Measurements from ENCODE around the gene UCP3.
"Not testable (repeated sequence)": the region's sequence is repeated elsewhere in the genome, so short reads cannot be mapped to it uniquely, and the experiment has no call there.

UCP3 gene

GRCh38 chr11:74000307-74001133 lies 8.4 kb downstream of the UCP3 start:
- DNase-seq, result no peak

GRCh38 chr11:73999581-74000306 lies 9.1 kb downstream of the UCP3 start:
- DNase-seq, result no peak

DNA sequence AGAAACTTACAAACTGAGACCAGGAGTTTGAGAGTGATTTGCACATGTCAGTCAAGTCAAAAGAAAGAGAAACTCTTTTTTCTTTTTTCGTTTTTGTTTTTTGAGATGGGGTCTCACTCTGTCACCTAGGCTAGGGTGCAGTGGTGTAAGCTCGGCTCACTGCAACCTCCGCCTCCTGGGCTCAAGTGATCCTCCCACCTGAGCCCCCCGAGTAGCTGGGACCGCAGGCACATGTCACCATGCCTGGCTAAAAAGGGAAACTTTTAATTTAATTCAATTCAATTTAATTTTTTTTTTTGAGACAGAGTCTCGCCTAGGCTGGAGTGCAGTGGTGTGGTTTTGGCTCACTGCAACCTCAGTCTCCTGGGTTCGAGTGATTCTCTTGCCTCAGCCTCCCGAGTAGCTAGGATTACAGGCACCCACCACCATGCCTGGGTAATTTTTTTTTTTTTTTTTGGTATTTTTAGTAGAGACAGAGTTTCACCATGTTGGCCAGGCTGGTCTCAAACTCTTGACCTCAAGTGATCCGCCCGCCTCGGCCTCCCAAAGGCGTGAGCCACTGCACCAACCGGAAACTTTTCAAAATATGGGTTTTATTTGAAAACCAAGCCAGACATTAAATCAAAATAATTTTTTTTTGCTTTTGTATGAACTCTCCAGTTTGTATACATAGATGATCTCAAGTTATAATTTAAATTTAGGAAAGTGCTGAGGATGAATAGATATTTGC lies 9.9 kb downstream of the UCP3 start:
- DNase-seq, result no peak

GRCh38 chr11:73997120-73997770 lies 11.6 kb downstream of the UCP3 start:
- no peak for DNase-seq

DNA sequence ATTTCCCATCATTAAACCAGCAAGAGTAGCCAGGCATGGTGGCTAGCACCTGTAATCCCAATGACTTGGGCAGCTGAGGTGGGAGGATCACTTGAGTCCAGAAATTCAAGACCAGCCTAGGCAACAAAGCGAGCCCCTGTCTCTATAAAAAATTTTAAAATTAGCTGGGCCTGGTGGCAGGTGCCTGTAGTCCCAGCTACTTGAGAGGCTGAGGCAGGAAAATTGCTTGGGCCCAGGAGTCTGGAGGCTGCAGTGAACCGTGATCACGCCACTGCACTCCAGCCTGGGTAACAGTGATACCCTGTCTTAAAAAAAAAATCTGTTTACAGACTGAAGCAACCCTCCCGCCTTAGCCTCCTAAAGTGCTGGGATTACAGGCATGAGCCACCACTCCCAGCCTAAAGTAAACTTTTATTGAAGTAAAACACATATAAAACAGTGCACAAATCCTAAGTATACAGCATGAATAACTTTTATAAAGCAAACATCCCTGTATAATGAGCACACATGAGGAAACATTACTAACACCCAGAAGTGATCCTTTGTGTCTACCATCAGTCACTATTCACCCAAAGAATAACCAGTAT lies 12.6 kb downstream of the UCP3 start:
- DNase-seq, result no peak

DNA sequence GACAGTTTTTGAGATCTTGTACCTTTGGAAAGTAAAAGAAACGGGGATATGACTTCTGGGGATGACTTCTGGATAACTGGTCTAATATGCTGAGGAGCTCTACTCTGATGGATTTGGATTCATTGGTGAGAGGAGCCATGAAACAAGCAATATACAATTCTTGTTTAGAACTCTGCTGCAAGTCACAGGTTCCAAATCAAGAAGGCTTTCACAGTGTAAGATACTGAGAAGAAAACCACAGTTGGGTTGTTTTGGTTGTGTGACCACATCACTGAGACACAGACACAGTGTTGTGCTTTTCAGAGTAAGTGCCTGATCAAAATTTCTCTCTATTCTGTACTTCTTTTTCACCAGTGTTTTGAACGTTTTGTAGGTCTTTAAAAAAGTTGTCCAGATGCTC lies 13.2 kb downstream of the UCP3 start:
- DNase-seq, result peak; percentile 65

GRCh38 chr11:73995247-73995646 lies 13.6 kb downstream of the UCP3 start:
- peak; percentile 81 for DNase-seq

DNA sequence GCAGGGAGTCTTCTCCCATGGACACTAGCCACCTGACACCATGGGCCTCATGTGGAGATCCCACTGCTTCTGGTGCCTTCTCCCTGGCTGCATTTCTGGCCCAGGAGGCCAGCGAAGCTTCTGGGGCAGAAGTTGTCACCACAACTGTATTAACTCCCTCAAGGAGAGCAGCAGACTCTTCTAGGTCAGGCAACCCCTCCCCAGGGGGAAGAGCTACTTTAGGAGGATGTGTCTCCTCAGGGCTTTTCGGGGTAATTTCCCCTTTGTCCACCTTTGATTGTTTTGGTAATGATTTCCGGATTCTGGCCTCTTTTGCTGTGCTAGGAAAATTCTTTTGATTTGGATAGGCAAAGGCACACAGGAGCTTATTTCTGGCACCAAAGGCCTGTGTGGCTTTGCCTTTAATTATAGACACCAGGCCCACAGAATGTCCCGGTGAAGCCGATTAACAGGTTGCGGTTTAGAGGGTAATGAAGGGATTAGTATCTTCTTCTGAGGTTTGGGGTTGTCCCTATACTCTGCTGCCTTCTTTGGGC lies 17.3 kb downstream of the UCP3 start:
- DNase-seq, result no peak

DNA sequence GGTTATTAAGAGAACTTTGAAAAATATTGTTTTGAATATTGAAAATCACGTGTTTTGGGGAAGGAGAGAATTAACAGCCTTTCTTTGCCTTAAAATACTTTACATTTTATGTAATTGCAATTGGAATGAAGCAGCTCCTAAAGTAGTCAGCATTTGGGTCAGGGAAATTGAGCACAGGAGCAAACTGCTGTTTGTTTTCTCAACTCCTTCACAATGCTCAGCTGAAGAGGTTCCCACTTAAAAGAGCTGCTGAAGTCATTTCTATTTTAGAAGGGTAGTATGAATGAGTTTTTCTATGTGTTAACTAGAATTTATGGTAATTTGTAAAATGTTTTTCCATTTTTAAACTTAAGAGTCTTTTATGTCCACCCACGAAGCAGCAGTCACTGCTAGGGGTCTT lies 18.2 kb downstream of the UCP3 start:
- no peak for DNase-seq

- DNase-seq, result no peak
Measured at GRCh38 chr11:73989156-73989555, 19.7 kb downstream of the UCP3 start.

DNA sequence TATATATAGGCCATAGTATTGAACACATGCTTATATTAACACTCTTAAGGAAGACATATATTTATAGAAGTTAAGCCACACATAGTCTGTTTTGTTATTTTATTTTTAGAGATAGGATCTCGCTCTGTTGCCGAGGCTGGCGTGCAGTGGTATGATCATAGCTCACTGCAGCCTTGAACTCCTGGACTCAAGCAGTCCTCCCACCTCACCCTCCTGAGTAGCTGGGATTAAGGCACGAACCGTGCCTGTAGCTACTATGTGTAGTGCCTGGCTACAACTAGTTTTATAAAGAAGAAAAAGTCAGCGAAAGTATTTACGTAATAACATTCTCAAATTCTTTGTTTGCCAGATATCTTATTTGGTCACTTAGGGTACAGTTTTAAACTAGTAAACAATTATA lies 20.7 kb downstream of the UCP3 start:
- DNase-seq, result no peak

DNA sequence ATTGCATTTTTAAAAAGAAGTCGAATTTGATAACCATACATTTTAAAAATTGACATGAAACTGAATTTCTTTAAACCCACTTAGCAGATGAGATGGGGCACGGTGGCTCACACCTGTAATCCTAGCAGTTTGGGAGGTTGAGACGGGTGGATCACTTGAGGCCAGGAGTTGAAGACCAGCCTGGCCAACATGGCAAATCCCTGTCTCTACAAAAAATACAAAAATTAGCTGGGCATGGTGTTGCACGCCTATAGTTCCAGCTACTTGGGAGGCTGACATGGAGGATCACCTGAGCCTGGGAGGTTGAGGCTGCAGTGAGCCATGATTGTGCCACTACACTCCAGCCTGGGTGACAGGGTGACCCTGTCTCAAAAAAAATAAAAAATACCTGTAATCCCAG lies 23.2 kb downstream of the UCP3 start:
- not testable (repeated sequence) for DNase-seq

DNA sequence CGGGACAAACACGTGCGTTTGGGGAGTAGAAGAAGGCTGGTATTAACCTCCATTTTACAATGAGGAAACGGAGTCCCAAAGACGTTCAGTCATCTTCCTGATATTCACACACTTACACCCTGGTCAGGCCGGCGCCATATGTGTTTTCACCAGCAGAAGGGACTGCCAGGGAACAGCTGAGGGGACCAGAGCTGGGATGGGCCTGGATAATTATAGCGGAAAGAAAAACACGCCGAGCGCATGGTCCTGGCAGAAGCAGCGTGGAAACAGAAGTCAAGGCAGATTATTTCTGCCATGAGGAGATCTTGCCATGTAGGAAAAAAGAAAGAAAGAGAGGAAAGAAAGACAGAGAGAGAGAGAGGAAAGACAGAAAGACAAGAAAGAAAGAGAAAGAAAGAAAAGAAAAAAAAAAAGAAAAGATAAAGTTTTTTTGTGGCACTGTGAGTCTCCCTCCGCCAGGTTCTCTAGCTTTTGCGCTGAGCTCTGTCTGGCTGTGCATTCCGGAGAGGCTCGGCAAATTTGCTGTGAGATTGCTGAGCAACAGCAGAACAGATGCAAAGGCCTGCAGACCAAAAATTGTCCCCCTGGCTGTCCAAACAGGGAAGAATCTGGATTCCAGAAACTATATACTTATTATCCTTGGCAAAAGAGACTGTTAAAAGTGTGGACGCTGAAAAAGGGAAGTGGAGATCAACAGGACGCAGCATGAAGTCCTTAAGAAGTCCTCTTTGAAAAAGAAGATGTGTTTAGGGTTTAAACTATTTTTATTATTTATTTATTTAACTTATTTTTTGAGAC lies 24.9 kb downstream of the UCP3 start:
- DNase-seq, result no peak

GRCh38 chr11:73982990-73983740 lies 25.7 kb downstream of the UCP3 start:
- peak; percentile 98 for DNase-seq

DNA sequence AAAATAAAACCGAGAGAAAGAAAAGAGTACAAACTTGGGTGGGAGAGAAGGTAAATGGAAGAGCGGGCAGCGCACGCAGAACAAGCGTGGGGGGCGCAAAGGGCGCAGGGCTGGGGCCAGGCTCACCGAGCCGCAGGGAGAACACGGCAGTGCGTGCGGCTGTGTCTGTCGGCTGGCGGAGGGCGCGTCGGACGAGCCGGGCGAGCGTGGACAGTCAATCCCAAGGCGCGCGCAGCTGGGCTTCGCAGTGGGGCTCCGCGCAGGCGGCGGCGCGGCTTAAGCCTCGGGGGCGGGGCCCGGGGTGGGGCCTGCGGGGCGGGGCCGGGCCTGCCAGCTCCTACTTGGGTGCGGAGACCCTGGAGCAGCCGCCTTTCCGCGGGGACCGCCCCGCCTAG lies 26.3 kb downstream of the UCP3 start, which contains the start of gene UCP2:
Gene UCP2 (minus strand): TSS at position 249 of the 395 bp plus-strand sequence. CDS start 4,465 bp downstream, outside the sequence.
- peak; percentile 94 for DNase-seq

DNA sequence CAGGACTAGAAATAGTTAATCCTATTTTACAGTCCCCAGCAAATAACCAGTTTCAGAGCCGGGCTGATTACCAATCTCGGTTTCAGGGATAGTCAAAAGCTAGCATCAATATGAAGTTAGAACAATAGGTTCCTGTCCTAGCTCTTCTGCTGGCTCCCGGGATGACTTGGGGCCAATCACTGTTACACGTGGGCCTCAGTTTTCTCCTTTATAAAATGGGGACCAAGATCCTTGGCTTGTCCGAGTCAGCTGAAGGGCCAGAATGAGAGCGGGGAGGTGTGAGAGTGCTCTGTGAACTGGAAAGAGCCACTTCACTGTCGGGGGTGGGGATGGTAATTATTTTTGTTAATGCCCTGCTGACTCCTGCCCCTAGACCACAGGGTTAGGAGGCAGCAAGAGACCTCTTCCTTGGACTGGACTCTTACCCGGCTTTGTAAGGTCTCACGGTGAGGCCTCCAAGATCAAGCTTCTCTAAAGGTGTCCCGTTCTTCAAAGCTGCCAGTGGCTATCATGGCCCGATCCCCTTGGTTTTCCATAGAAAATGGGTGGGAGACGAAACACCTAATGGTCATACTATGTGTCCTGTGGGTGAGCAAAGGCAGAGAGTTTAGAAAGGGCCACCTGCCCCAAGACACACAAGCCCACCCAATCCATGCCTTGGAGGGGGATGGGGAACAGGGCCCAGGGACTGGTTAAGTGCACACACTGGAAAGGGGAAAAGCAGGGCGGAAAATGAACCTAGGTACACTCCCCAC lies 27.7 kb downstream of the UCP3 start:
- no peak for DNase-seq

DNA sequence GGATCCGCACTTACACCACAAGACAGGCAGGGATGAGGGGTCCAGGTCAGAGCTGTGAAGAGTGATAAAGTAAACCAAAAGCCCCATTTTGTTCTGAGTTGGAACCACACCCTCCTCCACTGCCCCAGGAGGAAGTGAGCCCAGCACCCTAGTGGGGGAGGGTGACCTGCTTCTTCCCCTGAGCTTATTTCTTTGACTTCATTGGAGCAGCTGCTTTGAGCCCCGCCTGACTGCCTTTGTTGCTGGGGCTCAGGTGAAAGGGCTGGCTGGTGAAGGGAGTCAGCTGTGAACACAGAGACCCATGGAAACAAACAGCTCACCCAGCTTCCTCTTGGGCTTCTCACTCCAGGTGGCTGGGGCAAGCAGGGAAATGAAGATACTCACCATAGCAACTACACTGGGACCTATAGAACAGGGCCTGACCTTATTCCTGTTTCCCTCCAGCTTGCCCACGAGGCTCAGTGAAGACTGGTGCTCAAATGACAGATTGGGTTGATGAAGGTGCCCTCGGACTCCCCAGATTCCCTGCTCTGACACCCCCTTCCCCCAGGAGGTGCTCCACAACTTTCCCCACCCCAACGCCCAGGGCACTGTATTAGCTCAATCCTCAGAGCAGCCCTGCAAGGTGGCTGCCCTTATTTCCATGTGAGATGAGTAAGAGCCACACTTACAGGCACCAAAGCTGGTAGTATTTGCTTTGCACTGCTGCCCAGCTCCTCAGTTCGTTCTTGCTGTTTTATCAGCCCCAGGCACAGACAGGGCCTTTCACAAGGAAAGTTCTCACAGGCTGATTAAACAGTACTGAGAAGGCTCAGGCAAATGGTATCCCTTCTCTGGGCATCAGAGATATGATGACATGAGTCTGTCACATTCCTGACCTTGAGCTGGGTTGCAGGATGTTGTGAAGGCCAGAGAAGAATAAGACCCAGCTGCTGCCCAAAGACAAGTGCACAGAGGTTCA lies 28.6 kb downstream of the UCP3 start:
- DNase-seq, result peak; percentile 80

DNA sequence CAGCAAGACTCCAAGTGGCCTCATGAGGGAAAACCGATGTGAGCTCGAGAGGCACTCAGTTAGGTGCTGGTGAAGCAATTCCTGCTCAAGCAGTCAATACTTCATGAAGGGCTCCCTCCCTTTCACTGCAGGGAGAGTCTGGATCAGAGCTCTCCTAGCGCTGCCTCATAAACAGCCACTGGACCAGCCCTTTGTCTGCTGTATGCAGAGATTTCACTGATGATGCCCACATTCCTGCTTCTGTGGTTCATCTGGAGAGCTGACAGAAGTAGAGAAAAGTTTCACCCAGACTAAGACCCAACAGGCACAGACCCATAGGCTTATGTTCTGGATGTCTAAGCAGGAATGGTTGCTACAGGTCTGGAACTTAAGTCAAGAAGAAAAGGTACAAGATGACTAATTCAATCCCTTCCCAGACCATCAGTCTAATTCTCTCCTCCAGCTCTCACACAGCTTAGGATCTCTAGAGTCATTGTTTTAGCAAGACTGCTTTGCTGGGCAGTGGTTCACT lies 30.3 kb downstream of the UCP3 start:
- DNase-seq, result no peak
